Left lobe of liver (tissue), 2 donors: ENCODE data around the gene MRPS10. TPM values are rescaled to one million over a fixed set of nuclear protein-coding genes. Genes with fewer than 3 reads are reported as not detected.

Source experiments
- ATAC-seq: fragments of 200-7000 bp; cut with Tn5 transposase; one replicate; pipeline ENCODE4 v1.9.1; 2020; ENCODE audit warnings: mild to moderate bottlenecking, moderate library complexity
- DNase-seq: peaks from one replicate; pipeline ENCODE4 v3.0.0-alpha.2; 2020; ENCODE audit warnings: low spot score
- total RNA-seq: library from RNA; stranded (reverse); gene quantifications from one replicate; pipeline ENCODE4 v1.2.1, GENCODE V29; 2021
- donor health status: DM: no; HTN: no; CAD: no; lungs with moderate emphysema.
- donor health status: DM: no; HTN: yes; CAD: no.

Gene MRPS10
- total RNA-seq, 1 donor from 2014 or later, result 18.1 TPM

DNA sequence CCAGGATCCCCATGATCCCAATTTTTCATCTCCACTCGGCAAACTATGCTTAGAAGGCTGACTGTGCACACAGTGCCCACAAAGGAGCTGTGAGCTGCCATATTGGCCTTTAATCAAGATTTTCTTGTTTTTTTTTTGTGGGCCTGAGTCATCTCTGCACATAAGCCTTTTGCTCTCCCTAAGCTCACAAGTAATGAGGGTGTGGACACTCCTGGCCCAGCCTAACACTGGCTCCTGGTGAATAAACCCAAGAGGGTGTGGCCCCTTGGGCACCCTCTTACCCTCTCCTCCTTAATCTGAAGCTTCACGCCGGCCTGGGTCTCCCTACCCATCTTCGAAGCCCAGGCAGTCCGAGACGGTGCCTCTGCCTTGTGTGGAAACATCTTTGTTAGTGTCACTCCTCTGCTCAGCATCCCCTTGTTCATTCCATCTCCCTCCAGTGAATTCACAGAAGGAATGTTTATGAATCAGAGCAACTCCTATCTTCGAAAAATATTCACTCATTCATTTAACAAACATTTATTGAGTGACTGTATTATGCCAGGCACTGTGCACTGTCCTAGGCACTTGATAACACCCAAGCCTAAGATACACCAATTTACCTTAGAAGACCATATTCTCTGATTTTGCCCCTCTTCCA lies 22.2 kb upstream of the MRPS10 start:
- ATAC-seq, result no peak

DNA sequence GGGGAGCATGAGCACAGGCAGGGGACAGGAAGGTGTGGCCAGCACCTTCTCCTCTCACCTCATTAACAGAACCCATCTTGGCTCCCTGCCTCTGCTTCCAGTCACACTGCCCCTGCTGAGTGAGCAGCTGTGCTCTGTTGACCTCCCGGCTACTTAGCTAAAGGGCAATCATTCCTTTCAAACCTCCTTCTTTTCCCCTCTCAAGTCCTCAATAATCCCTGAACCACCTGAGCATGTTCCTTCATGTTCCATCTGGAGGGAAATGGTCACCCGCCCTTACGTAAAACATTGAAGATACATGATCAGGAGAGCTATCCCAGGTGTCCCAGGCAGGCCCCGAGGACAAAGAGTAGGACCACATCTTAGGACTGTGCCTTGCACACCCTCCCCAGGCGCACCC lies 21.7 kb upstream of the MRPS10 start:
- DNase-seq (peak; percentile 21), ATAC-seq (no peak)

More for the DNA sequence above, 22.2 kb upstream of the MRPS10 start:
- DNase-seq, result peak; percentile 31

DNA sequence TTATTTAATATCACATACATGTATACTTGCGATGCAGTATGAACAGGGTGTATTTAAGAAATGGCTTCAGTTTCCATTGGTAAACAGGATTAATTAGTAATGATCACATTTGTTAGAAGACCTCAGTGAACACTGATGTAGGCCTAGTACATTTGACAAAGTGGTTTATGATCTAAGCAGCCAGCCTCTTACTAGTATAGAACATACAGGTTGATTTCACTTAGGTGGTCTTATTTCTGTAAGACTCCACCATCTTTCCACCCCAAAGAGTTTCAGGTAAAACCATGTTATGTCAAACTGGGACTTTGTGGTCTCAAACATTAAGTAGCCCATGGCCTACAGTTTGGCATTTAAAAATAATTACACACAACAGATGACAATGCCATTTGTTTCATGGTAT lies 20.2 kb upstream of the MRPS10 start:
- no peak for ATAC-seq
- no peak for DNase-seq

DNA sequence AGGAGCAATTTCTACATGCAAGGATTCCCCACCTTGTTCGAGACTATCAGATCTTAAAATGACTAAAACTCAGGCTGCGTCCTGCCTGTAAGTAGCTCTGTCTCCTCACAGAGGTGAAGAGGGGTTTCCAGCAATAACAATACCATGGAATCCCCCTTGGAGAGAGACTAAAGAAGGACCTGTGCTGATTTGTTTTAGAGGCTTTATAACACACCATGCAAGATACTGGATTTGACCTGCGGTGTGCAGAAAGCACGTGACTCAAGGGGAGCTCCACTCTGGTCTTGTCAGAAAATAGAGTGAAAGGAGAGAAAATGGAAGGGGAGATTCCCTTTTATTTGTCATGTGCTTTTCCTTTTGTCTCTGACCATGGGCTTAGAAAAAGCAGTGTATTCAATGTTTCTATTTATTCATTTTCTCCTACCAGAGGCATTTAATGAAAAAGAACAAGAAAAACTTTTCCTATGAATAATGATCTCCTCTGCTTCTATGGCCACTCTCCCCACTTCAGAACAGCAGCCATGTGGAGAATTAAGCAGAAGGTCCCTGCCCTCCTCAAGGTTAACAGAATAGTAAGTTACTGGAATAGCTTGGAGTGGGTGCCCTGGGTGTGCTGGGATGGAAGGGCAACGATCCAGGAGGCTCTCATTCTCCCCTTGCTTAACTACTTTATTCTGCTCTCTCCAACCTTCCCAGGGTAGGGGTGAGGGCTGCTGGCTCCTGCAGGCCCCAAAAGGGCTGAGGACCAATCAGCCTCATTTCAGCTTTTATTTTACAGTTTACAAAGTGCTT lies 19.2 kb upstream of the MRPS10 start:
- ATAC-seq, result no peak

DNA sequence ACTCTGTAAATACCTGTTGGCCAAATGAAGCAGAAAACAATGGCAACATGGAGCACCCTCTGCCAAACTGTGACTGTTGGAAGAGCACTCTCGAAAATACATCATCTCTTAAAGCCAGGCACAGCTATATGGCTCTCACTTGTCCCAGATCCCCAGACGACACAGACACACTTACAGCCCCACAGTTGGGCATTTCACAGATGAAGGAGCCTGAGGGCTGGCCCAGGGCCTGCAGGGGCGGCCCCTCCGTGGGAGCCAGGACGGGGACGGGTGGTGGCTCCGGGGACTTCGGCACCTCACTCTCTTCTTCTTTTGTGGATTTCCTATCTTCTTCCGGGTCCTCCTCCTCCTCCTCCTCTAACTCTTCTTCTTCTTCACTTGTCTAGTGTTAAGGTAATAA lies 18.4 kb upstream of the MRPS10 start:
- ATAC-seq (no peak), DNase-seq (no peak)

More for the DNA sequence above, 19.2 kb upstream of the MRPS10 start:
- DNase-seq, result no peak

DNA sequence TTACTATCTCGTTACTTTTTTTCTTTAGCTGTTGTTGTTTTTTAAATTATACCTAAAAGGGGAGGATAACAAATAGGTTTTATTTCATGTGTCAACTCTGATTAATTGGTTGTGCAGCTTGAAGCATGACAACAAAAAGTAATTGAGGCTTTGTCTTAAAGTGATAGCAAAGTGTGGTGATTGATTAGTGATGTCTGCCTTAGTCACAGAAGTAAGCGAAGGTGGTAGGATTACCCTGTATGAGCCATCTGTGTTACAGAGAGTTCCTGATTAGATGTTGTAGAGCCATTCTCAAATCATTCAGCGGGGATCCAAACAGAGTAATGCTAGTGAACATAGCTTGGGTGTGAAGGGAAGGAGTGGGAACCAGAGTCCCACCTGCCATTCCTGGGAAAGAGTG lies 14.4 kb upstream of the MRPS10 start:
- DNase-seq (no peak), ATAC-seq (no peak)

DNA sequence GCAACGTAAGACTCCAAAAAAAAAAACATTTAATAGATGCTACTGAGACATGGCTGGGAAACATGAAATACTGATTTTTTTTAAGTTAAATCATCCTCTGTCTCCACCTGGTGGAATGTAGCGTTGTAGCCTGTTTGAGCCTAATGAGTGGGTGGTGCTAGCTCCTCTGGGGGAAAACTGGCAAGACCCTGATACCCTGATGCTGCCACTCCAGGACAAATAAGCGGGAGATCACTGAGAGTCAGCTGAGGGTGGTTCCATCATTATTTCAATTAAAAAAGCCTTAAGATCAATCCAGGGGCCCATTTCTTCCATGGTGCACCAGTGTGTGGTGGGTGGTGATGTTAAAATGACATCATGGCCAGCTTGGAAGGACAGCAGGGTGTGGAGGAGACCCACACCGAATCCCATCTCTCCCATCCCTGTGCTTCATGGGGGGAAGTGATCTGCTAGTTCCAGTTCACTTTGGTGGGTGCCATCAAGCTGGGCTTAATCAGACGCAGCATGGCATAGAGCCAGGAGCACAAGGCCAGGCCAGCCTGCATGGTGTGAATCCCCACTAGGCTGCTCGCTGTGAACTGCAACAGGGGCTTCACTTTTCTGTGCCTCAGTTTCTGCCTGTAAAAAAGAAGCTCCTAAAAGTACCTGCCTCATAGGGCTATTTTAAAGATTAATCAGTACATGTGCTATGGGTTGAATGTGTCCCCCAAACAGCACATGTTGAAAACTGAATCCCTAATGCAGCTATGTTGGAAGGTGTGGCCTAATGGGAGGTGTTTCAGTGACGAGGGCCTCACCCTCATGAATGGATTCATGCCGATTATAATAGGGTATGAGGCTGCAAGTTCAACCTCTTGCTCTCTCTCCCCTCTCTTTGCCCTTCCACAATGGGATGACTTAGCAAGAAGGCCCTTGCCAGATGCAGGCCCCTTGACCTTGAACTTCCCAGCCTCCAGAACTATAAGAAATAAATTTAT lies 13.0 kb upstream of the MRPS10 start:
- DNase-seq, result no peak
- ATAC-seq, result peak; percentile 54

DNA sequence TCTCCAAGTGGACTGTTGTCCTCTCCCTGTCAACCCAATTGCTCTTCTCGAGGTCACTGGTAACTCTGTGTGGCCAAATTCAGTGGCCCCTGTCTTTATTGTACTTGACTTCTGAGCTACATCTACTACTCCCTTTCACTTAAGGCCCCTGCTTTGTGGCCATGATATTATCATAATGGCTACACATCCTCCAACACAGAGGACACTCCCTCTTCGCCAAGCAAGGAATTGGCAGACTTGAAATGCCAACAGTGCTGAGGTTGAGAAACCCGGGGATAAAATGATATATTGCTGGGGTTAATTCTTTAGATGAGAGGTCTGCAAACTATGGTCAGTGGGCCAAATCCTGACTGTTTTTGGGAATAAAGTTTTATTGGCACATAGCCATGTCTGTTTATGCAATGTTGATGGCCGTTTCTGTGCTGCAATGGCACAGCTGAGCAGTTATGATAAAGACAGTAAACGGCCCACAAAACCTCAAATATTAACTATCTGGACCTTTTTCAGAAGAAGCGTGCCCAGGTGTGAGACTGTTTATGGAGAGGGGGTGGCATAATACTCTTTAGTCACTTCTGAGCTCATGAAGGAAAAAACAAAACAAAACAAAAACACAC lies 12.0 kb upstream of the MRPS10 start:
- ATAC-seq, result no peak
- DNase-seq, result no peak

DNA sequence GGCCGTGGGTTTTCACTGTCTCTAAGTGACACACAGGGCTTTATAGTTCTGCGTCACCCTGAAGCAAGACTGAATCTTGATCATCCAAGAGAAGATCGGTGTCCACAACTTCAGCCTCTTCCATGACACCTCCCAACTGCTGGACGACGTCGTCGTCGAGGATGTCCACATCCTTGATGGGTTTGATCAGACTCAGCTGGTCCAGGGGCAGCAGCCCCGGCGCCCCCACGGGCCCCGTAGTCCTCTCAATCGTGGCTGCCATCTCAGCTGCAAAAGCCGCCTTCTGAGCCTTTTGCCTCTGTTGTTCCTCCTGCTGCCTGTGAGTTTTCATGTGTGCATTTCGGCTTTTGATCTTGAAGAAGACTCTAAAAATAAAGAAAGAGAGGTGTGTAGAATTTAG lies 10.6 kb upstream of the MRPS10 start:
- ATAC-seq, result no peak
- no peak for DNase-seq

DNA sequence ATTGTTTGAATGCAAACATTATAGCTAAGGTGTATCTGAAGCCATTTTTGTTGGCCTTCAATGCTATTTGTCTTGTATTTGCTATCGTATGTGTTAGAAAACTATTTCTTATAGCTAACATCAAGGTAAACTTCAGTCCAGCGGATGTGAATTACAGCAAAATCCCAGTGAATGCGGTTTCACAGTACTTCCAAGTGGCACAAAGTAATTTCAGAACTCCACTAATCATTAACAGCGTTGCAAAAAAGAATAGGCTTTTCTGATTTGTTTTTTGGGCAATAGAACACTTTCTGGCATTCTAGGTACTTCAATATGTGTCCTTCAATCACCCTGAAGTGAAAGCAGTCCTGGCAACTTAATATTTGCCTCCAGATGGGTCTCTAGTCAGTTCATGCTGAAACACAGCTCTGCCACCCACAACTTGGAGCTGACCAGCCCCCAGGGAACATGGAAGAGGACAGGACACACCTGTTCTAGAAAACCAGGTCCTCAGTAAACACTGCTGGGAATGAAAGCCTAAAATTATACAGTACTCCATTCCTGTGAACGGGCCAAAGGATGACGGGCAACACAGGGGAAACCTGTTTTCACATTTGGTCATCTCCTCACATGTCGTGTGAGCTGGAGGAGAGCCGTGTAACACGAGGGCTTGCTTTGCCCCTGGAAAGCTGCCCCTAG lies 9.7 kb upstream of the MRPS10 start:
- no peak for DNase-seq

DNA sequence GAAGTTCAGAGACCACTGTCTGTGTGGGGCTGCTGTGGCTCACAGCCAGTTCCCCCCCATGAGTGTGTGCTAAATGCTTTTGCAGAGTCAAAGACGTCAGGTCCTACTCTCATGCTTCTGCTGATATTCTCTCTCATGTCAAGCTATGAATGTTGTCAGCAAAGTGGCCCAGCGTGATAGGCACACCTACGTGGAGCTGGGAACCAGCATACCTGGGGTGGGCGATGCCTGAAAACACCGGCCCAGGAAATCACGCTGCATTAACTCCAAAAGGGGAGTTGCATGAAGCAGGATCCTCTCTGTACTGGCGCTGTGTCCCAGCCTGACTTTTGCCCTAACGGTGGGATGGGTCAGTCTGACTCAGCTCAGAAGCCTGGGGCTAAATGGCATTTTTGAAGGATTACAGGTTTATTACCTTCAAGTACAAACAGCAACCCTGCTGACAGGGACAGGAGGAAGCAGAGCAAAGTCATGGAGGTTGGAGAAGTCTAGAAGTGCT lies 9.0 kb upstream of the MRPS10 start:
- ATAC-seq (peak; percentile 77), DNase-seq (no peak)

More for the DNA sequence above, 9.7 kb upstream of the MRPS10 start:
- peak; percentile 75 for ATAC-seq

DNA sequence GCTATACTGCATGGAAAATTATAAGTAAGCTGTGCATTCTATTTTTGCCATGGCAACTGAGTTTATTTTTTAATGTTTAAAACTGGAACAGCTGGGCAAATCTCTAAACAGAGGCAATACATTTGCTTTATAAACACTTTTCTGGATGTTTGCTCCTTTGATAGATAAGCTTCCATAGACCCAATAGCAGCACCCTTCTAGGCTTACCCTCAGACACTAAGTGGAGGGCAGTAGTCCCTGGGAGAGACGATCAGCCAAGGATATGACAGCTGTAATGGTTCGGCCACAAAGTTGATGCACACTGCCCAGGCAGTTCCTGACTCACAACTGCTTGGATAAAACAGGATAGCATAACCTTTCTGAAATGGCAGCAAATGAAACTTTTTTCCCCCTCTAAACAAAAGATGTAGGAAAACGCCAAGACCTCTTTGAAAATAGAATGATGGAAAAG lies 8.5 kb upstream of the MRPS10 start:
- DNase-seq (no peak), ATAC-seq (no peak)

DNA sequence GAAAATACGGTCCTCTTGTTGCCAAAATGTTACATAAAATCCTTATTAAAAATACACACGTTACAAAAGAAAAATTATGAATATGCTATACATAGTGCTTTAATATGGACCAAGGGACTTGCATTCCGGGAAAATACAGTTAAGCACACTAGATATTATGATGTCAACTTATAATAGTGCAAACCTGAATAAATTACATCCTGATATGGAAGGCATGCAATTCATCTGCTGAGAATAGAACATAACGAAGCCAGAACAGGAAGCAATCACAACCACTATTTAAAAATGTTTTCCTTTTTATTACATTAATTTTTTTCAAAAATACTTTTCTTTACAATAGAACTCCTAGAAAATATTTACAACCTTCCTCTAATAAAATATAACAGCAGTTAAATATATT lies 7.8 kb upstream of the MRPS10 start:
- no peak for ATAC-seq

DNA sequence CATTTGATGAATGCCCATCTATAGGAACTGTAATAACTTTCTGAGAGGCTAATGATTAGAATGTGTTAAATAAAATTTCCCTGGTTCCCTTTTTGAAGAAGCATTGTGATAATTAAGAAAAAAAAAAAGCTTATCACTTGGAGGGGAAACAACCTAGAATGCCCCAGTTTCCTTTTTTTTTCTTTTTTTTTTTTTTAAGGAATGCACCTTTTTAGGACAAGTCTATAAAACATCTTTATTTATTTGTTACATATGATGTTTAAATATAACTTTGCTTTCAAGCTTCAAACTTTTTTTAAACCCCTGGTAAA lies 7.3 kb upstream of the MRPS10 start:
- no peak for ATAC-seq
- DNase-seq, result no peak

More for the DNA sequence above, 7.8 kb upstream of the MRPS10 start:
- DNase-seq, result no peak

DNA sequence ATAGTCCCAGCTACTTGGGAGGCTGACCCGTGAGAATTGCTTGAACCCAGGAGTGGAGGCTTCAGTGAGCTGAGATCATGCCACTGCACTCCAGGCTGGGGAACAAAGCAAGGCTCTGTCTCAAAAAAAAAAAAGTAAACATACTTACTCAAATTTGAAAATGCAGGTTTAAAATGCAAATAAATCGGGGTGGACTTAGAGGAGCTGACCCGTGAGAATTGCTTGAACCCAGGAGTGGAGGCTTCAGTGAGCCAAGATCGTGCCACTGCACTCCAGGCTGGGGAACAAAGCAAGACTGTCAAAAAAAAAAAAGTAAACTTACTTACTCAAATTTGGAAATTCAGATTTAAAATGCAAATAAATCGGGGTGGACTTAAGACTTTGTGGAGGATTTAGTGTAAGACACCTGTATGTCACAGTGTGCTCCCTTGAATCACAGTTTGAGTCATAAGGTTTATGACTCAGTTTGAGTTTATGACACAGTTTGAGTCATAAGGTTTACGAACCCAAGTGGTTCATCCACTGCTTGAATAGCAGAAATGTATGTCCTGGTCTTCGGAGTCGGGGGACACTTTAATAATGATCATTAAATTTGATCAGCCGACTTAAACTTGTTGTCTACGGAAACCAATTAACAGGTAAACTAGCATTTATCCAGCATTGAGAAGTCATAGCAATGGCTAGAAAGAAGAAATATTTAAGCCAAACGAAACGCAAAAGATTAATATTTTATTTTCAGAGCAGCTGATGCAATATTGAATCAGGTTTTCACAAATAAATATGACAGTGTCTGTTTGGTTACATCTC lies 6.8 kb upstream of the MRPS10 start:
- ATAC-seq, result no peak
- no peak for DNase-seq

DNA sequence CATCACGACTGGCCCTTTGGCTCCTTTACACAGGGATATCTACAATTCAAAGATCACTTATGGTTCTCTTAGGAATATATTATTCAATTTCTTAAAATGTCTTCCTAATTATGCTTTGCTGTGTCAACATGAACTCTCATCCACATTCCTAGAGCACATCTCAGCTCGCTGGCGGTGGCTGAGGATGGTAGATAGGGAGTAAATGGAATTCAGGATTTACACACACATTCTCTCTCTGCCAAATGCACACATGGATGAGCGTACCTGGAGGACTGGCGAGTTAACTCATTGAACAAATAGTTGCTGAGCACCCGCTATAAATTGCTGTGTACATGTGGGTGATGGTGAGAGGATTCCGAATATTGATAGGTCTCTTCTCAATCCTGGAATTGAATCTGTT lies 4.8 kb upstream of the MRPS10 start:
- DNase-seq, result no peak
- ATAC-seq, result no peak

DNA sequence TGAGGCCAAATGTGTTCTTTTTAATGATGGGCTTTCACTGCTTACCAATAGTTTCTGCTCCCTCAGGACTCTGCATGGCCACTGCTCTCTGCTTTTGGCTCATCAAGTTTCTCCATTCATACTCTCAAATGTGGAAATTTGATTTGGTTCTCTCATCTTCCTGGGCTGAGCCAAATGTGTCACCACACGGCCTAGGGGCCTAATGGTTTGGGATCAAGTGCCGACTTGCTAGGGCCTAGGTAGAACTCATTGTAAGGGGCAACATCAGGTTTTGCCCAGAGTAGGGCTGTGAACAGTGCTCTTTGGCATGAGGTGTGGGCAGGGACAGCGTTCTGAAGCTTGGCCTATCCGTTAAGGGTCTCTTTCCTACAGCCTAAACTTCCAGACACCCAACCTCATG lies 3.9 kb upstream of the MRPS10 start:
- ATAC-seq (no peak), DNase-seq (no peak)

DNA sequence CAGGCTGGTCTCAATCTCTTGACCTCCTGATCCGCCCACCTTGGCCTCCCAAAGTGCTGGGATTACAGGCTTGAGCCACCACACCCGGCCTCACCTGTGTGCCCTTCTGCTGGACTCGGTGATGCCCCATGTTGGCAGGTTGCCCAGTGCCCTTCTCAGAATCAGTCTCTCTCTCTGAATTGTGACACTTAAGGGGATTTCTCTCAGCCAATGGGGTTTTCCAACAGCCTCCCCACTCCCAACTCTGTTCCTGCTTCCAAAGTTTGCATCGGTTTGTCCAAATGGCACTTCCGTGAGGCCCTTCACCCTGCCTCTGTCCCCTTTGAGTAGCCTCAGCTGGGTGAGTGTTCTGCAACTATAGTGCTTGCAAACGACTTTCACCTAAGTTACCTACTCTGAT lies 3.1 kb upstream of the MRPS10 start:
- DNase-seq, result no peak
- no peak for ATAC-seq

DNA sequence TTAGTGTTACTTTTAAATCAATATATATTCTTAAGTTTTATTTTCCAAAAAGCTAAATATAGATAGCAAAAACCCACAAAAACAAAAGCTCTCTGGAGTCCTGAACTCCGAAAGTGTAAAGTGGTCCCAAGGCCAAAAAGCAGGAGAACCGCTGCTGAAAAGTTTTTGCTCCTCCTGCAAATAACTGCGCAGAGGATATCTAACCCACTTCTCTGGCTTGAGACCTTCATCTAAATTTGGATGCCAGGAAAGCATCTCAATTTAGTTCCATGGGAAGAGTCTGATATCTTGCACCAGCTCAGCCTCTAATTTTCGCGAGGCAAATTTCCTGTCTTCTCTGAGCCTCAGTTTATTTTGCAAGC lies 523 bp downstream of the MRPS10 start:
- no peak for DNase-seq
- ATAC-seq, result peak; percentile 5
